ACHN (cell line): ENCODE measurements around the gene MIPEP.

ENCODE experiments used
- DNase-seq: peaks from one replicate; pipeline ENCODE4 v3.0.0-alpha.2; 2015
- in situ Hi-C: cut with HindIII; loops from 2 replicates; pipeline ENCODE4 v1.10.0; 2017; ENCODE audit warnings: low sequenced_read_pairs, low pct_ligation_motif_present, low pct_unique_long_range_greater_than_20kb

The MIPEP gene

DNA sequence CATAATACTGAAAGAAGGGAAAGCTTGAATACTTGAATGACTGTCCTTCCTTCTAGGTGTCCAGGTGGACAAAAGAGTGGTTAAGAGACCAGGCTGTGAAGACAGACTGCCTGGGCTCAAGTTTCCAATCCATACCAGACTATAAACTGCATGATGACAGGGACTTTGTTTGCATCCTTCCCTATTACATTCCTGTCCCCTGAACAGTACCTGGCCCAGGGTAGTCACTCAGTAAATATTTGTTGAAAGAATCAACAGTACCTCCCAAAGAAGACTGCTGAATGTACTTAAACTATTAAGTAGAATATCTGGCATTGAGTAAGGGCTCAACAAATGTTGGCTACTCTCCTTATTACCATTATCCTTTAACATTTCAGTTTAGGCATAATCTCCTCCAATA, 29.7 kb downstream of the MIPEP start:
- DNase-seq = no peak
- in situ Hi-C loops = no loop called here

DNA sequence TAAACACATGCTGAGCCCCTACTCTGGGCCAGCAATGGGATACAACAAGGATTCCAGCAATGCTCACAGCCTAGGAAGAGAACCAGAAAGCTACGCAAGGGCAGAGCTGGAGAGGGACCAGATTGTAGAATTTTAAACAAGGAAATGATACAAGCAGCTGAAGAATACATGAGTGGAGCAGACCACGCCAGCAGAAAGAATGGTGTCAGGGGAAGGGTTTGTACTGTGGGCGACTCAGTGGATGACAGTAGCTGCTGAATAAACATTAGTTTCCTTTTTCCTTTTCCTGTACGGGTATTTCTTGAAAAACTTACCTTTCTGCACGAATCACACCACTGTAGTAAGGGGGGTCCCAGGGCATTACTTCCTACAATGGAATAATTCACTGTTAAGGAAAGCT, 30.7 kb downstream of the MIPEP start:
- in situ Hi-C loops = no loop called here

DNA sequence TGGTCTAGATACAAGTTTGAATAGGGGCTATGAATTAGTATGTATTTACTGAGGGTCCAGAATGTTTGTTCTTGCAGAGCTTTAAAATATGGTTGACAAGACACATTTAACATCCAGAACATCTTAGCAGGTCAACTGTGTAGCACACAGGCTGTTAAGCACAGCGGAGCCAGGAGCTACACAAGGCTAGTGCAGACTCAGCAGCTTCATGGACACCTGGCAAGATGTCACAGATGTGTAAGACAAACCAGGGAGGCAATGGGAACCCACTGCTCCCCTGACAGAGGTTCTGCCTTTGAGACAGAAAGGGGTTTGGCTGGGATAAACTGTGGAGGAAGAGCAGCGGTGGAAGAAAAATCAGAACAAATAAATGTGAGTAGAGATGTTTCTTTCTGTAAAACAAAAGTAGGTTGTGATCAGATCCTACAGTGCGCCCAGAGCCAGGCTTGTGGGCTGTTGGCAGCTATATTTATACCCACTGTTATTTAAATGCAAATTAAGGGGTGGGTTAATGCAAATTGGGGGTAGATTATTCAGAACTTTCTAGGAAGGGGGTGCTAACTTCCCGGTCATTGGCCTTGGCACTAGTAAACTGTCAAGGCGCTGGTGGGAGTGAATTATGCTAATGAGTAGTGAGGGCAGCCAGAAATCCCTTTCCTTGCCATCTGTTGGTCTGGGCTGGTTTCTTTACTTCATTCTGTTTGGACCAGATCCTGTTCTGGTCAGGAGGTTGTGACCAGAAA, 33.0 kb downstream of the MIPEP start:
- DNase-seq = no peak
- in situ Hi-C loops = no loop called here

More for the DNA sequence above, 30.7 kb downstream of the MIPEP start:
- DNase-seq = no peak

- no peak for DNase-seq
- in situ Hi-C loops = no loop called here
Measured at GRCh38 chr13:23855360-23855759, 33.8 kb downstream of the MIPEP start.

GRCh38 chr13:23852351-23852750, 36.8 kb downstream of the MIPEP start:
- in situ Hi-C loops = no loop called here
- DNase-seq = no peak

DNA sequence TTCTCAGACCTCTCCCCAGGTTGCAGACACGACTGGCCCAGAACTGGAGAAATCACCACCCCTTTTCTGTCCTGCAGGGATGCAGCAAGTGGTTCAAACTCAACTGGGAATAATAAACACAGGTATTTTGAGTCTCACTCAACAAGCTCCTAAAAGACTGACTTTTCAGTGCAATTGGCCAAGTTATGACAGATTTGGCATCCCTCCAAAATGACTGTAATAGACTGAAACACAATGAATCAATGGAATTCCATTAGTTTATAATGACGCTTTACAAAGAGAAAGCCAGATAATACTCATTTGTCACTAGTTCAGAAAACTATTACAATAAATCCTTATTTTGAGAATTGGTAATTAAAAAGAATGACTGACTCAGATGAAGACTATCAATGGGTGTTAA, 38.1 kb downstream of the MIPEP start:
- DNase-seq = no peak
- in situ Hi-C loops = no loop called here

- in situ Hi-C loops = no loop called here
- no peak for DNase-seq
Measured at GRCh38 chr13:23850134-23850533, 39.1 kb downstream of the MIPEP start.

DNA sequence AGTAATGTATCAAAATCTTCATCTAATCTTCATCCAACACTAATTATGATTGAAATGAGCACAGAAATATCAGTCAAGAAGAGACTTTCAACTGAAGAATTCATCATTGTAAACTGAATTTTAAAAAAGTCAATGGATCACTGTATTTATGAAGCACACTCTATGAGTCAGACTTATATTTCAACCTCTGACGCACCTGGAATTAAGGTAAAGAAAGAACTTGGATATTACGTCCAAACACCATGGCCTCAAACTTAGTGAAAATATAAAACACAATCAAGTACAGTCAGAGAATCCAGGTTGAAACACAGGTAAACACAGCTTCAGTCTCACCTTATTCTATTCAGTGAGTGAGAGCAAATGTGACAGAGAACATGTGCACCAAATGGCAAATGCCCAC, 39.5 kb downstream of the MIPEP start:
- in situ Hi-C loops = no loop called here

GRCh38 chr13:23848646-23849141, 40.5 kb downstream of the MIPEP start:
- no peak for DNase-seq
- in situ Hi-C loops = no loop called here

More for the DNA sequence above, 39.5 kb downstream of the MIPEP start:
- no peak for DNase-seq

DNA sequence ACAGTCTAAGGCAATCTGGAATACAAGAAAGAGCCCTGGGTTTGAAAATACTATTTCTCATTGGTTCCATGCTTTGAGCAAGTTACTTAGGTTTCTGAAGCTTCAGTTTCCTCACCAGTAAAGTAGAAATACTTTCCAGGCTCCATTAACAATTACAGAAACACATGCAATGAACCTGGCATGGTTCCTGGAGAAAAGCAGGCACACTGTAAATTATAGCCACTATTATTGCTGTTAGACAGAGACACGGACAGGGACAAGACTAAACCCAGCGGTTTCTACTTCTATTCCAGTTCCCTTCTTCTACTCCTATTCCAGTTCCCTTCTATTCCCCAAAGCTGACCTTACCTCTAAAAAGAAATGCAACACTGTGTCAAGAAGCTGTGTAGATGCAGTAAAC, 41.2 kb downstream of the MIPEP start:
- in situ Hi-C loops = no loop called here
- DNase-seq = no peak

DNA sequence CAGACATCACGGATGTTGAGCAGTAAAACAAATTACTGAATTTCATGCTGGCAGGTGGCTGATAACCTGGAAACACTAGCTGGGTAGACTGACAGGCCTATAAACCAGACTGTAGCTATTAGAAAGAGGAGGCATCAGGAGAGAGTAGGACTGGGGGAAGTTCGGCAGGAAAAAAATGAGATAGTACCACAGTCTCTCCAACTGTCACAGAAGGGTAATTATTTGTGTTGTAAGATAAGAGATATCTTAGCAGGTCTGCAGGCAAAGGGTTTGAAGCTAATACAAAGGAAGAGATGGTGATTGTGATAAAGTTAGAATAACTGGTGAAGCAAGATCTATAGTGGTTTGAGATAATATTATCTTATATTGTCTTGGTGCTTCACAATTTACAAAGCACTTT, 41.7 kb downstream of the MIPEP start:
- in situ Hi-C loops = no loop called here
- no peak for DNase-seq

DNA sequence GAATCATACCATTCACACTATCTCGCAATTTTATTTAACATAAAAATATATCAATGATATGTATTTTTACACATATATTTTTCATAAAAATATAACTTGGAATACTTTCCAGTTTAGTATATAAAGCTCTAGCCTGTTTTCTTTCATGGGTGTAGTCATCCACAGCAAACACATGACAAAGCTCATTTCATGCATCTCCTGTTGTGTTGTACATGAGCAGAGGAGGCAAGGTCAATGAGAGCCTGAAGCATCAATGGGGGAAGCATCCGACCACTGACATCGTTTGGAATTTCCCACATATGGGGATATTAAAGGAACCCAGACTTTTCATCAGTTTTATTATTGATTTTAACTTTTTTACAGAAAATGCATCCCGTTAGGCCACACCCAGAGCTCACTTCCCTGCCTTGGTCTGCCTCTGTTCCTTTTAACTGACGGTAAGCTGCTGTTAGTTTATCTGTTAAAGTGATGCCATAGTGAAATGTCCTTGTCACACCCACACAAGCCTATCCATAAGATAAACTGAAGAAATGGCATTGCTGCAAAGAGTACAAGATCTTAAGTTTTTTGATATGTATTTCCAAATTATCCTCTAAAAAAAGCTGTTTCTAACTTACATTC, 44.0 kb downstream of the MIPEP start:
- in situ Hi-C loops = no loop called here
- DNase-seq = no peak

- in situ Hi-C loops = no loop called here
- no peak for DNase-seq
Measured at GRCh38 chr13:23844132-23844531, 45.1 kb downstream of the MIPEP start.

- in situ Hi-C loops = no loop called here
Measured at GRCh38 chr13:23843436-23843835, 45.8 kb downstream of the MIPEP start.

DNA sequence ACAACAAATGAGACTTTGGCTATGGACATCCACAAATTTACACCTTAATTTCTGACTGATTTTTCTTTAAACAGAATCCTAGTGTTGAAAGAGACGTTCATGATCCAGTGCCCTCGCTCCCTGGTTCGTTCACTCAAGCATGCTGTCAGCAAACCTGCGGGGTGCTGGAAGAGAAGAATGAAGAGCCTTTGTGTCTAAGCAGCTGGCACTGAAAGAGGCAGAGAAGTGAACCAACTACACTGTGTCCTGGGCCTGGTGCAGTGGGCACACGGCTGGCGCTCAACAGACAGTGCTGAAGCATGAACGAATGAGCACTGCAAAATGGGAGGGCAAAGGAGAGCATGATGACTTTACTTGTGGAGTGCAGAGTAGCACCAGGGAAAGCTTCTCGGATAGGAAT, 46.8 kb downstream of the MIPEP start:
- in situ Hi-C loops = no loop called here
- no peak for DNase-seq

More at GRCh38 chr13:23843436-23843835, 45.8 kb downstream of the MIPEP start:
- no peak for DNase-seq

DNA sequence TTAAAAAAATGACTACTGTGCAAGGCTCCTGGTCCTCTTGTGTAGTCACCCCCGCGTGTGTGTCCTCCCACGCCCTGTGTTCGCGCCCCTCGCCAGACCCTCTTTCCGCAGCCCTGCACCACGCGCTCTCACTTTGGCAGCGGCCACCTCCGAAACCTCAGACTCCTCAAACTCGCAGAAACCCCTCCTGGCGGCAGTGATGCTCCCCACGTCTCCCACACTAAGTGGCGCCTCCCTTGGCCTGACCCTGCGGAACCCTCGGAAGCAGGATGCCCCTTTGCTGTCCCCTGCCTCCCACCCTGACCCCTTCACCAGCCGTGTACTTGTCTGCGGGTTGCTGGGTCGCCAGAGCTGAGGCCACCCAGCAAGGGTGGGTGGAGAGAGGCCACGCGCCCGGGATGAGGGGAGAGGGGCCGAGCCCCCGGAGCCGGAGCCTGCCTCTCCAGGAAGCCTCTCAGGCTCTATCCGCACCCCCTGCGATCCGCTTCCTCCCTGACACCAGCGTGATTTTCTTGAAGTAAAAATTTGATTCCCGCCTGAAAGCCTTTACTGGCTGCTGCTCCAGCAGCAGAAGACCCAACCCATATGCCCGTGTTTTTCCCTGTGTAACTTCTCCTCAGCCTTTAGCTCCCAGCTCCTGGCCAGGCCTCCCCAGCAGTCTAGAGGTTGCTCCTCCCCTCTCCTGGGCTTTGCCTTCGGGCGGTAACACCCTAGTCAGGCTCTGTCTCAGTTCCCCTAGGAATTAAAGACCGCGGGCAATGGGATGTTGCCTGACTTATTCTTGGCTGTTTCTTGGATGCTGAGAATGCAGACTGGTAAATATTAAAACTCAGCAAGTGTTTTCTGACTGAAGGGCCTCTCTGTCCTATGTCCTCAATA, 55.2 kb downstream of the MIPEP start:
- in situ Hi-C loops = no loop called here

GRCh38 chr13:23828866-23829265, 60.3 kb downstream of the MIPEP start:
- in situ Hi-C loops = no loop called here
- no peak for DNase-seq

More for the DNA sequence above, 55.2 kb downstream of the MIPEP start:
- no peak for DNase-seq

DNA sequence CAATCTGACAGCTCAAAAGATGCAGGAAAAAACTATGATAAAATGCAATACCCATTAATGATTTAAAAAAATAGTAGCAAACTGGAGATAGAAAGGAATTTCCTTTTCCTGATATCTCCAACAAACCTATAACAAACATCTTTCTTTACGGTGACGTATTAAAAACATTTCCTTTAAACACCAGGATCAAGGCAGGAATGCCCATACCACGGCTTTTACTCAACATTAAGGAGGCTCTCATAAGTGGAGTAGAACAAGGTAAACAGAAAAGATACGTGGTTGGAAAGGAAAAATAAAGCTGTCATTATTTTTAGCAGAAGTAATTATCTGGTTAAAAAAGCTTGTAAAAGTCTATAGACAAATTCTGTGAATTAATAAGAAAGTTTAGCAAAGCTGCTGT, 61.1 kb downstream of the MIPEP start:
- in situ Hi-C loops = no loop called here

DNA sequence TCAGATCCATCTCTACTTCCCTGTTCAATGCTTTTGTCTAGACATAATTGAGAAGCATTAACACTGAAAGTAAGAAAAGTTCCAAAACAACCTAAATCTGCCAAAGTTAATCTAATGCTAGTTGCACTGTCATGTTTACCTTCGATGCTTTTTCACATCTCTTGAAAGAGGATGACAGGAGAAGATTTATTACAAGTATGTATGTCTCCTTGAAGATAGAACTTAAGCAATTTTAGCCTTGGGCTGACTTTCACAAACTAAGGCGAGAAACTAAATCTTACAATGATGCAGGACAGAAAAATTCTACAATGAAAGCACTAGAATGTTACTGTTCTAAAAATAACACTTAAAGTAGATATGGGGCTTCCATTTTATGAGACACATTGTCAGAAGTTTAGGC, 64.0 kb downstream of the MIPEP start:
- no peak for DNase-seq
- in situ Hi-C loops = no loop called here

More for the DNA sequence above, 61.1 kb downstream of the MIPEP start:
- DNase-seq = no peak
